GM12874 (cell line): ENCODE measurements around the gene TMEFF2.

ENCODE experiments used
- TF ChIP-seq, protein P1 (sequence below): IDR thresholded peaks from 2 replicates; pipeline ENCODE4 v1.5.1; 2011; ENCODE audit warnings: low read depth, mild to moderate bottlenecking, control low read depth, low read length, moderate library complexity; ENCODE audit not compliant: insufficient read depth

The TMEFF2 gene

GRCh38 chr2:191959209-191959608 is 235.5 kb downstream of the TMEFF2 start:
- TF ChIP-seq, protein P1, sequence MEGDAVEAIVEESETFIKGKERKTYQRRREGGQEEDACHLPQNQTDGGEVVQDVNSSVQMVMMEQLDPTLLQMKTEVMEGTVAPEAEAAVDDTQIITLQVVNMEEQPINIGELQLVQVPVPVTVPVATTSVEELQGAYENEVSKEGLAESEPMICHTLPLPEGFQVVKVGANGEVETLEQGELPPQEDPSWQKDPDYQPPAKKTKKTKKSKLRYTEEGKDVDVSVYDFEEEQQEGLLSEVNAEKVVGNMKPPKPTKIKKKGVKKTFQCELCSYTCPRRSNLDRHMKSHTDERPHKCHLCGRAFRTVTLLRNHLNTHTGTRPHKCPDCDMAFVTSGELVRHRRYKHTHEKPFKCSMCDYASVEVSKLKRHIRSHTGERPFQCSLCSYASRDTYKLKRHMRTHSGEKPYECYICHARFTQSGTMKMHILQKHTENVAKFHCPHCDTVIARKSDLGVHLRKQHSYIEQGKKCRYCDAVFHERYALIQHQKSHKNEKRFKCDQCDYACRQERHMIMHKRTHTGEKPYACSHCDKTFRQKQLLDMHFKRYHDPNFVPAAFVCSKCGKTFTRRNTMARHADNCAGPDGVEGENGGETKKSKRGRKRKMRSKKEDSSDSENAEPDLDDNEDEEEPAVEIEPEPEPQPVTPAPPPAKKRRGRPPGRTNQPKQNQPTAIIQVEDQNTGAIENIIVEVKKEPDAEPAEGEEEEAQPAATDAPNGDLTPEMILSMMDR = no peak

GRCh38 chr2:191957996-191958860 is 236.5 kb downstream of the TMEFF2 start:
- TF ChIP-seq, protein P1 = no peak

- TF ChIP-seq, protein P1 = no peak
These were observed 240.3 kb downstream of the TMEFF2 start for GRCh38 chr2:191954451-191954850.

DNA sequence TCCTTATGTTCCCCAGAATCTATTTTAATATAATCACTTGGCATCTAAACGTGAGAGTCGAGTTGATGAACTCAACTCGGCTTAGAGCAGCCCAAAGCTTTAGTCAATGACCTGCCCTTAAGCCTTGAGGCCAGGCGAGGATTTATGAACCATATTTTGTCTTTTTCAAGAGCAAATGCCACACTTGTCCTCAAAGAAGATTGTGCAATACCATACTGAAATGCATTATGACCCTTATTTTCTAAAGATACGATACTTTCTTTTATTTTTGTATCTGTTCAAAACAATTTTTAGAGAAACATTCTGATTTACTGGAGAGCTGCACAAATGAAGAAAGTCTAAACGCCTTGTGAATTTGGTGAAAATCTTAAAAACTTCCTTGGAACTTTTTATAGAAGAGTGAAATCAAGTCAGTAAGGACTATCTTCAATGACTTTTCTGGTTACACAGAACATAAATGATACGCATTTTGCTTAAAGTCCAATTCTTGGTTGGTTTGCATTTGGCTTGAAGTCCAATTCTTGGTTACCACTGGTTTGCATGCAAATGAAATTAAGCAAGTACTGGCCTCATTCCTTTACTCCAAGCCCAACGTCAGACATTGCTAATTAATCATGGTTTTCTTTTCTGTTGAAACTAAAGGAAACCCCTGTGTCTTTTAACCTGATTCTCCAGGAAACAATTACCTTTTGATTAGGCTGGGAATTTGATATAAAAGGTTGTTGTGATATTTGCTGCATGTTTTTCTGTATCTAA is 242.0 kb downstream of the TMEFF2 start:
- TF ChIP-seq, protein P1 = no peak

DNA sequence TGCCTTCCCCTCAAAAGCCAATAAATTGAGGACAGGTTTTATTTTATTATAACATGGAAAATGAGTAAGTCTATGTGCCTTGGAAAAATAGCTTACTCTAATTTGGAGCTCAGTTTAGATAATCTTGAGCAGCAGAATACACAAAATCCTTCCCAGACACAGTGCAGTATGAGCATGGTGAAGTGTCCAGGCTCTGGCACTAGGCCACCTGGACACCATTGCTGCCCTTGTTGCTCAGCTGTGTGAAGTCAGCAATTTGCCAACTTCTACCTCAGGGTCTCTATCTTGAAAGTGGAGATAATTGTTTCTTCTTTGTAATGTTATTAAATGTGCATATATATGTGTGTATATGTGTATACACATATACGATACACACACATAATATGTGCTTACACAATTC is 242.9 kb downstream of the TMEFF2 start:
- TF ChIP-seq, protein P1 = no peak

DNA sequence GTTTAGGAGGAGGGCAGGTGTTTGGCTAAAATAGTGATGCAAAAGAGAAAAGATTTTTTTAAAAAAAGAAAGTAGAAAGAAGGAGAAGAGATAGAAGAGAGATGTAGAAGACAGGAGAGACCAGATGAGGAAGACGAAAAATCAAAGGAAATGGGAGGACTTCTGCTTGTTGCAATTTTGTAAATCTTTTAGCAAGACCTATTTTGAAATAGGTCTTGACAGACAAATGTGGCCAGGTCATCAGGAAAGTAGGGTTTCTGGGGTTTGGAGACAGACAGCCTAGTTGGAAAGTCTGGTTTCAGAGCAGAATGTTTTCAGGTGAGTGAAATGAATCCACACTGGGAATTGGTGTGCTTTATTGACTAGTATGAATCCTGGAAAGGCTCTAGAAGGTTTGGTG is 243.4 kb downstream of the TMEFF2 start:
- TF ChIP-seq, protein P1 = no peak

GRCh38 chr2:191950132-191950874 is 244.4 kb downstream of the TMEFF2 start:
- TF ChIP-seq, protein P1 = no peak
